Activated effector memory CD4-positive, alpha-beta T cell treated with Interleukin-2 at 50 U/mL for 16 hours (primary cell): ENCODE data around the gene GZMM.

ENCODE experiments used
- DNase-seq: peaks from one replicate; pipeline ENCODE4 v3.0.0-alpha.2; 2020

The GZMM gene

DNA sequence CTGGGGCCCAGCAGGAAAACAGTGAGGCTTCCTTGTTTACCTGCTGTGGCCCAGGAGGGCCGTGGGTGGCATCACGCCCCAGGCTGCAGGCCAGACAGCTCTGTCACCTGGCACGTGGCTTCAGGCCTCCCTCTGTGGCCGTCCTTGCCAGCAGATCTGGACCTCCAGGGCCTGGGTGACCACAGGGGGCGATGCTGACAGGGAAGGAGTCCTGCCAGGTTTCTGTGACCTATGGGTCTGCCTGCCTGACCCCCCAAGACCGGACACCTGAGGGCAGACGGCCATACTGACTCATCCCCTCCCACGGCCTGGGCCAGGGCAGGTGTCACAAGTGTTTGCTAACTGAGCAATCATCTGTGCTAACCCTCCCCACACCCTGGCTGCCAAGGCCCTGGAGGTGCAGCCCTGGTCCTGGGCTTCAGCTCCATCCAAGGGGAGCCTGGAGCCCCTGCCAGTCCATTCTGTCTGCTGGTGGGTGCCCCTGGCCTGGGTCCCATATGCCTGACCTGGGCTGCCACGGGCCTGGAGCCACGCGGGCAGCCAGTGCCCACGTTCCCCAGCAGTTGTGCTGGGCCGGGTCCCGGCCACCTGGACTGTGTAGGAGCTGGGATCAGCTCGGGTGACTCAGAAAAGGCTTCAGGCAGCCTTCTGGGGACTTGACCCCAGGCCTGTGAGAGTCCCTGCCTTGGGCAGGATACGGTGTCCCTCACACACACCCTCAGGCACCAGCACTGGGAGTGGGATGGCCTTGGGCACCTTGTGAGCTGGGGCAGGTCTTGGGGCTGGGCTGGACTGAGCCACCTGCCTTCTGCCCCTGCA lies 8.6 kb upstream of the GZMM start:
- DNase-seq = no peak

- no peak for DNase-seq
These were observed 7.6 kb upstream of the GZMM start for GRCh38 chr19:536031-536880.

GRCh38 chr19:536881-537404 lies 6.9 kb upstream of the GZMM start:
- no peak for DNase-seq

- DNase-seq = no peak
These were observed 5.0 kb upstream of the GZMM start for GRCh38 chr19:538641-539428.

GRCh38 chr19:539429-540030 lies 4.3 kb upstream of the GZMM start:
- no peak for DNase-seq

GRCh38 chr19:540867-541637 lies 2.8 kb upstream of the GZMM start:
- DNase-seq = no peak

DNA sequence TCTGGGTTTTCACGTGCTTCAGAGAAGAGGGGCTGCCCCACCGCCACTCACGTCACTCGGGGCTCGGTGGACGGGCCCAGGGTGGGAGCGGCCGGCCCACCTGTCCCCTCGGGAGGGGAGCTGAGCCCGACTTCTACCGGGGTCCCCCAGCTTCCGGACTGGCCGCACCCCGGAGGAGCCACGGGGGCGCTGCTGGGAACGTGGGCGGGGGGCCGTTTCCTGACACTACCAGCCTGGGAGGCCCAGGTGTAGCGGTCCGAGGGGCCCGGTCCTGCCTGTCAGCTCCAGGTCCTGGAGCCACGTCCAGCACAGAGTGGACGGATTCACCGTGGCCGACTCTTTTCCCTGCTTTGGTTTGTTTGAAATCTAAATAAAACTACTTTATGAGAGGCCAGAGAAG lies 2.2 kb upstream of the GZMM start:
- DNase-seq = no peak

- DNase-seq = no peak
These were observed 1.5 kb upstream of the GZMM start for GRCh38 chr19:542173-542866.

DNA sequence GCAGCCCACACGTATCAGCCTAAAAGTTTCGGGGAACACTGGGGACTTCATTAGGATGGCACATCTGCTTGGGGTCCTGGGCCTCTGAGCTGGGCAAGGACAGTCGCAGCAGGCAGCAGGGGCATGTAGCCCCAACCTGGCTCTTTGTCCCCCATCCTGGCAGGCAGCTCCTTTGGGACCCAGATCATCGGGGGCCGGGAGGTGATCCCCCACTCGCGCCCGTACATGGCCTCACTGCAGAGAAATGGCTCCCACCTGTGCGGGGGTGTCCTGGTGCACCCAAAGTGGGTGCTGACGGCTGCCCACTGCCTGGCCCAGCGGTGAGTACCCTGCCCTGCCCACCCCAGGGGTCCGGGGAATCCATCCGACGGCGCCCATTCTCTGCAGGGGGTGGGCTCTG lies 3.3 kb downstream of the GZMM start:
- no peak for DNase-seq

- DNase-seq = no peak
These were observed 4.2 kb downstream of the GZMM start for GRCh38 chr19:547836-548720.

GRCh38 chr19:548886-549830 lies 5.3 kb downstream of the GZMM start:
- no peak for DNase-seq

DNA sequence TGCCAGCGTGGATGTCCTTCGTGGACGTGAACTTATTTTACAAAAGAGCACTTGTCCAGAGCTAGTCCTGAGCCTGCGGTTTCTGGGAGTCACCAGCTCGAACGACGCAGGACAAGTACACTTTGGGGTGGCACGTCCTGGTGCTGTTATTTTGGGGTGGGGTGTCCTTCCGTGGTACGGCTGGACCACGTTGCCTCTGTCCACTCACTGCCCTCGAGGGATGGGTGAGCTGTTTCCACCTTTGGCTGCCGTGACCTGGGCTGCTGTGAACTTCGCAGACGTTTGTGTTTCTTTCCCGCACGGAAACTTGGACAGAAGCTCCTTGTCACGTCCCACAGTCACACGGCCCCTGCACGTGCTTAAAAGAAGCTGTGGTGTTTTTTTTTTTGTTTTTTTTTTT lies 11.0 kb downstream of the GZMM start:
- no peak for DNase-seq

GRCh38 chr19:555474-555808 lies 11.6 kb downstream of the GZMM start:
- DNase-seq = no peak

DNA sequence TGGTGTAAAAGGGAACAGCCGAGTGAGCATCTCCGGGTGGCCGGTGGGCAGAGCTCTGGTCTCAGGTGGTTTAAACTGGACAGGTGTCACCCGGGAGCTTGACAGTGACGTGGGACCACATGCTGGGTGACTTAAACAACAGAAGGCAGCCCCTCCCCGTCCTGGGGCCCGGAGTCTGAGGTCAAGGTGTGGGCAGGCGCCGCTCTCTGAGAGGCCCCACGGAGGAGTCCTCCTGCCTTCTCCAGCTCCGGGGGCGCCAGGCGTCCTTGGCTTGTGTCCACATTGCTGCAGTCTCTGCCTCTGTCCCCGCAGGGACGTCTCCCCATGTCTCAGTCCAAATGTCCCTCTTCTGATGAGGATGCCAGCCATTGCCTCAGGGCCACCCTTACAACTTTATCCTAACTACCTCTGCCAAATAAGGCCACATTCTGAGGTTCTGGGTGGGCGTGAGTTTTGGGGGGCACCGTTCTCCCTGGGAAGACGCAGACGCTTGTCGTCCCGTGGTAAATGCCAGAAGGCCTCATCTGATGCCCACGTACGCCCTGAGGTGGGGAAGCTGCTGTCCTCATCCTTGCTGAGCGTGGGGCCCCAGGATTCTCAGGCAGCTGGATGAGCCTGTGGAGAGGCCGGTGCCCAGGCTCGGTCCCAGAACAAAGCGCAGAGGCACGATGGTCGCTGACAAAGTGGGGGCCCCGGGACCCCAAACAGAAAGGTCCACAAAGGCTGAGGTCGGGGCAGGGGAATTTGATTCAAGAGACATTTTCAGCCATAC lies 12.9 kb downstream of the GZMM start:
- no peak for DNase-seq

DNA sequence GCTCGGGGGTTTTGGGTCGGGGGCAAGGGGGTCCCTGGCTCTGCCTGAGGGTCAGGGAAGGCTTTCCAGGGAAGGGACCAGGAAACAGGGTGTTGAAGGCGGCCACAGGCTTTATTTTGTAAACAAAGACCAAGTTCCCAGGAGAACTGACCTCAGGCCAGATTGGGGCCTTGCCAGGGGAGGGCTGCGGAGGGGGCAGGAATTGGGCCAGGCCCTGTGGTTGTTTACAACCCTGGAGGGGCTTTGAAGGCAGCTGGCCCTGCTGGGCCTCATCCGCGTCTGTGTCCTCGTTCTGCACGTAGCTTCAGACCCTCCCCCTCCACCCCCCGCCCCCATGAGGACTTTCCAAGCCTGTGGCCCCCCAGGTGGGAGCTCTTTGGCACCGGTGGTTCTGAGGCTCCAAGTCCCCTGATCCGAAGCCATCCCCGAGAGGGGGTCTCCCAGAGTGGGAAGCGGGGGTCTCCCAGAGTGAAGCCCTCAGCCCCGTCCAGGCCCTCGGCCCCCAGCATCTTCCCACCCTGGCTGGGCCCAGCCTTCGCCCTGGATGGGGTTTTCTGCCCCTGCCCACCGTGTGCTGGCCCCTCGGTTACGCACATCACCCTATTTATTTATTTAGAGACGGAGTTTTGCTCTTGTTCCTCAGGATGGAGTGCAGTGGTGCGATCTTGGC lies 15.1 kb downstream of the GZMM start:
- DNase-seq = no peak

DNA sequence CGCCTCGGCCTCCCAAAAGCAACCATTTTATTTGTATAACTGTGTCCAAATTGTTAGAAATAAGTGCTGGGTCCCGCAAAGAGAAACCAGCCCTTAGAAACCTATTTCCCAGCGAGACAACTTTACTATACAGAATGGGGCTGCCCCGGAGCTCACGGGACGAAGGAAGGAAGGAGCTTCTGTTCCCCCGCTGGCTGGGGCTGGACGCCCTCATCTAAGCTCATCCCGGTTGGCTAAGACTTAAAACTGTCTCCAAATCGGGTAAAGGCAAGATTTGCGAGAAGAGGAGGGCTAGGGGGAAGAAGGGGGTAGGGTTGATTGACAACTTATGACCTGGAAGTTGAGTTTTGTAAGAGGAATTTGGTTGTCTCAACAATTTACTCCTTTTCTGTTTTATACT lies 16.3 kb downstream of the GZMM start:
- DNase-seq = no peak

- no peak for DNase-seq
These were observed 22.6 kb downstream of the GZMM start for GRCh38 chr19:566403-566802.

GRCh38 chr19:566844-567243 lies 23.0 kb downstream of the GZMM start:
- DNase-seq = no peak
